GM19025 (cell line): ENCODE results near the gene FARP1.

Experiments used
- ATAC-seq: cut with Tn5 transposase; IDR thresholded peaks from one replicate; pipeline ENCODE4 v1.9.1; 2021; ENCODE audit warnings: mild to moderate bottlenecking, low read depth, moderate library complexity; ENCODE audit not compliant: unreplicated experiment

The FARP1 gene

GRCh38 chr13:98322091-98322718 lies 179.3 kb downstream of the FARP1 start:
- no peak for ATAC-seq

GRCh38 chr13:98324105-98324504 lies 181.2 kb downstream of the FARP1 start:
- ATAC-seq = no peak

- ATAC-seq = no peak
Observed at GRCh38 chr13:98325724-98326123, 182.8 kb downstream of the FARP1 start.

GRCh38 chr13:98326291-98326690 lies 183.4 kb downstream of the FARP1 start:
- no peak for ATAC-seq

GRCh38 chr13:98327371-98328270 lies 184.7 kb downstream of the FARP1 start:
- no peak for ATAC-seq

- ATAC-seq = no peak
Observed at GRCh38 chr13:98328511-98328910, 185.6 kb downstream of the FARP1 start.

- ATAC-seq = no peak
Observed at GRCh38 chr13:98332222-98332621, 189.3 kb downstream of the FARP1 start.

GRCh38 chr13:98332691-98333090 lies 189.8 kb downstream of the FARP1 start:
- ATAC-seq = no peak

GRCh38 chr13:98333486-98333885 lies 190.6 kb downstream of the FARP1 start:
- ATAC-seq = no peak

- no peak for ATAC-seq
Observed at GRCh38 chr13:98334620-98335205, 191.8 kb downstream of the FARP1 start.

GRCh38 chr13:98335721-98336120 lies 192.8 kb downstream of the FARP1 start:
- no peak for ATAC-seq

GRCh38 chr13:98338310-98338709 lies 195.4 kb downstream of the FARP1 start:
- ATAC-seq = no peak

GRCh38 chr13:98339684-98340425 lies 197.0 kb downstream of the FARP1 start:
- ATAC-seq = no peak

- ATAC-seq = no peak
Observed at GRCh38 chr13:98342953-98343352, 200.1 kb downstream of the FARP1 start.

GRCh38 chr13:98343461-98343860 lies 200.6 kb downstream of the FARP1 start:
- no peak for ATAC-seq

GRCh38 chr13:98344392-98344791 lies 201.5 kb downstream of the FARP1 start:
- ATAC-seq = no peak

GRCh38 chr13:98345107-98345935 lies 202.4 kb downstream of the FARP1 start:
- ATAC-seq = no peak

- ATAC-seq = no peak
Observed at GRCh38 chr13:98346904-98347636, 204.2 kb downstream of the FARP1 start.

GRCh38 chr13:98347756-98348155 lies 204.9 kb downstream of the FARP1 start:
- no peak for ATAC-seq
